Ishikawa (cell line): Measurements from ENCODE around the gene POU2F2.

Experiments used
- CEBPB ChIP-seq: IDR thresholded peaks from 2 replicates; pipeline ENCODE4 v1.6.1; 2012
- CREB1 ChIP-seq: IDR thresholded peaks from 2 replicates; pipeline ENCODE4 v1.6.1; 2012; ENCODE audit warnings: low read depth
- EGR1 ChIP-seq: IDR thresholded peaks from 2 replicates; pipeline ENCODE4 v1.6.1; 2012
- EP300 ChIP-seq: IDR thresholded peaks from 2 replicates; pipeline ENCODE4 v1.6.1; 2012; ENCODE audit warnings: borderline replicate concordance
- FOXM1 ChIP-seq: IDR thresholded peaks from 2 replicates; pipeline ENCODE4 v1.6.1; 2012; ENCODE audit warnings: low read depth, borderline replicate concordance
- NFIC ChIP-seq: IDR thresholded peaks from 2 replicates; pipeline ENCODE4 v1.6.1; 2012
- RAD21 ChIP-seq: IDR thresholded peaks from 2 replicates; pipeline ENCODE4 v1.6.1; 2012; ENCODE audit warnings: low read depth
- TAF1 ChIP-seq: IDR thresholded peaks from 2 replicates; pipeline ENCODE4 v1.6.1; 2012; ENCODE audit warnings: low read depth, mild to moderate bottlenecking
- TCF12 ChIP-seq: IDR thresholded peaks from 2 replicates; pipeline ENCODE4 v1.6.1; 2012; ENCODE audit warnings: low read depth
- TEAD4 ChIP-seq: IDR thresholded peaks from 2 replicates; pipeline ENCODE4 v1.6.1; 2012
- USF1 ChIP-seq: IDR thresholded peaks from 2 replicates; pipeline ENCODE4 v1.6.1; 2012
- YY1 ChIP-seq: IDR thresholded peaks from 2 replicates; pipeline ENCODE4 v1.6.1; 2012; ENCODE audit warnings: low read depth
- ZBTB7A ChIP-seq: IDR thresholded peaks from 2 replicates; pipeline ENCODE4 v1.6.1; 2012; ENCODE audit warnings: low read depth
- TF ChIP-seq, protein P1 (sequence below): IDR thresholded peaks from 2 replicates; pipeline ENCODE4 v1.6.1; 2012
- TF ChIP-seq, protein P2 (sequence below): IDR thresholded peaks from 2 replicates; pipeline ENCODE4 v1.6.1; 2012; ENCODE audit warnings: low read depth, mild to moderate bottlenecking

Gene POU2F2

GRCh38 chr19:42132030-42132628, at the start of gene POU2F2:
Gene POU2F2 (minus strand): TSS chr19:42132446. CDS start chr19:42132411, 35 bp downstream.
- TF ChIP-seq NFIC (no peak), RAD21 (no peak), TCF12 (no peak), EGR1 (no peak), CREB1 (no peak), FOXM1 (no peak), TAF1 (no peak), ZBTB7A (no peak), USF1 (no peak), TEAD4 (no peak), EP300 (no peak), CEBPB (no peak), YY1 (no peak)
- TF ChIP-seq, protein P1, sequence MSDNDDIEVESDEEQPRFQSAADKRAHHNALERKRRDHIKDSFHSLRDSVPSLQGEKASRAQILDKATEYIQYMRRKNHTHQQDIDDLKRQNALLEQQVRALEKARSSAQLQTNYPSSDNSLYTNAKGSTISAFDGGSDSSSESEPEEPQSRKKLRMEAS = no peak
- TF ChIP-seq, protein P2, sequence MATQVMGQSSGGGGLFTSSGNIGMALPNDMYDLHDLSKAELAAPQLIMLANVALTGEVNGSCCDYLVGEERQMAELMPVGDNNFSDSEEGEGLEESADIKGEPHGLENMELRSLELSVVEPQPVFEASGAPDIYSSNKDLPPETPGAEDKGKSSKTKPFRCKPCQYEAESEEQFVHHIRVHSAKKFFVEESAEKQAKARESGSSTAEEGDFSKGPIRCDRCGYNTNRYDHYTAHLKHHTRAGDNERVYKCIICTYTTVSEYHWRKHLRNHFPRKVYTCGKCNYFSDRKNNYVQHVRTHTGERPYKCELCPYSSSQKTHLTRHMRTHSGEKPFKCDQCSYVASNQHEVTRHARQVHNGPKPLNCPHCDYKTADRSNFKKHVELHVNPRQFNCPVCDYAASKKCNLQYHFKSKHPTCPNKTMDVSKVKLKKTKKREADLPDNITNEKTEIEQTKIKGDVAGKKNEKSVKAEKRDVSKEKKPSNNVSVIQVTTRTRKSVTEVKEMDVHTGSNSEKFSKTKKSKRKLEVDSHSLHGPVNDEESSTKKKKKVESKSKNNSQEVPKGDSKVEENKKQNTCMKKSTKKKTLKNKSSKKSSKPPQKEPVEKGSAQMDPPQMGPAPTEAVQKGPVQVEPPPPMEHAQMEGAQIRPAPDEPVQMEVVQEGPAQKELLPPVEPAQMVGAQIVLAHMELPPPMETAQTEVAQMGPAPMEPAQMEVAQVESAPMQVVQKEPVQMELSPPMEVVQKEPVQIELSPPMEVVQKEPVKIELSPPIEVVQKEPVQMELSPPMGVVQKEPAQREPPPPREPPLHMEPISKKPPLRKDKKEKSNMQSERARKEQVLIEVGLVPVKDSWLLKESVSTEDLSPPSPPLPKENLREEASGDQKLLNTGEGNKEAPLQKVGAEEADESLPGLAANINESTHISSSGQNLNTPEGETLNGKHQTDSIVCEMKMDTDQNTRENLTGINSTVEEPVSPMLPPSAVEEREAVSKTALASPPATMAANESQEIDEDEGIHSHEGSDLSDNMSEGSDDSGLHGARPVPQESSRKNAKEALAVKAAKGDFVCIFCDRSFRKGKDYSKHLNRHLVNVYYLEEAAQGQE = no peak

DNA sequence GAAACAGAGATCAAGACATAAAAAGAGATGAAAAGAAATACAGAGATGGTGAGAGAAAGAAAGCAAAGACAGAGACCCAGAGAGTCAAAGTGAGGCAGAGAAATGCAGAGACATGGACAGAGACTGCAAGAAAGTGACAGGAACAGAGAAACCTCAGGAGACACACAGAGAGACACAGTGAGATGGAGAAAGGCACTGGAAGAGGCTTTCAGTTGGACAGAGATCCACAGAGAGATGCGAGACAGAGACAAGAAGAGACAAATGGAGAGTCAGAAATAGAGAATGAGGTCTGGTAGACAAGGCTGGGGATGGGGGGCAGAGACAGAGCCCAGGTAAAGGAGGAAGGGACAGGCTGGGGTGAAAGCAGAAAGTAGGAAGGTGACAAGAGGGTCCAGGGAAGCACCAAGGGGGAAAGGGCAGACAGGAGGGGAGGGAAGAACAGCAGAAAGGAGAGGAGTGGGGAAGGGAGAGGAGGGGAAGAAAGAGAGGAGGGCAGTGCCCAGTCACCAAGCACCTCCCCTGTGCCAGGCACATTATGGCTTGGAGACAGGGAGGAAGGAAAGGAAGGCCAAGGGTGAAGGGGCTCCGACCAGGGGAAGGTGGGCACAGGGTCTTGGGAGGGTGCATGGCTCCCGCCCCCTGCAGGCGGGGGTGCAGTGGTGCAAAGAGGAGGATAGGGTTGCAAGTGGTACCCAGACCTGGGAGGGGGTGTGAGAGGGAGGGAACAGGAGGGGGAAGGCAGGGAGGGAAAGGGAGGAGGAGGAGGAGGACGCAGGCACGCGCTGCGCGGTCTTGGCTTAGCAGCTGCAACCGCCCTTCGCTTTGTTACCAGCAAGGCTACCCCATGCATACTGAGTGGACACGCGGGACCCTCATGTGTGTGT, 46.8 kb upstream of the POU2F2 start:
- TF ChIP-seq NFIC (no peak), FOXM1 (no peak), USF1 (no peak), CEBPB (no peak), TAF1 (no peak), CREB1 (no peak), EP300 (no peak)

DNA sequence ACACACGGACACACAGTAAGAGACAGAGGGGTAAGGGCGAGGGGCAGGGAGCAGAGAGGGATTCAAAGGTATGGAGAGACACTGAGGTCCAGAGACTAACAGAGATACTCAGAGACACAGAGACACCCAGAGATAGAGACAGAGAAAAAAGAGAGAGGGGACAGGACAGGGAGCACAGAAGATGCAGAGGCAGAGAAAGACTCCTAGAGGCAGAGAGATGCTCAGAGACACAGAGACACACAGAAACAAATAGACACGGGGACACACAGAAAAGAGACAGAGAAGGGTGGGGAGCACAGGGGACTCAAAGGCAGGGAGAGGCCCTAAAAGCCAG, 45.4 kb upstream of the POU2F2 start:
- TF ChIP-seq TAF1 (no peak), CREB1 (no peak), NFIC (no peak), TEAD4 (no peak), ZBTB7A (no peak)
- TF ChIP-seq, protein P1 = no peak

- no peak for TF ChIP-seq ZBTB7A
- TF ChIP-seq NFIC = no peak
- no peak for TF ChIP-seq CEBPB
- TF ChIP-seq TEAD4 = no peak
- no peak for TF ChIP-seq YY1
- TF ChIP-seq CREB1 = no peak
Measured at GRCh38 chr19:42176990-42177685, 44.9 kb upstream of the POU2F2 start.

GRCh38 chr19:42176649-42176989, 44.4 kb upstream of the POU2F2 start:
- TF ChIP-seq EP300 (no peak), CEBPB (no peak), TAF1 (no peak), TEAD4 (no peak), RAD21 (no peak), FOXM1 (no peak)
- TF ChIP-seq, protein P2 = no peak

DNA sequence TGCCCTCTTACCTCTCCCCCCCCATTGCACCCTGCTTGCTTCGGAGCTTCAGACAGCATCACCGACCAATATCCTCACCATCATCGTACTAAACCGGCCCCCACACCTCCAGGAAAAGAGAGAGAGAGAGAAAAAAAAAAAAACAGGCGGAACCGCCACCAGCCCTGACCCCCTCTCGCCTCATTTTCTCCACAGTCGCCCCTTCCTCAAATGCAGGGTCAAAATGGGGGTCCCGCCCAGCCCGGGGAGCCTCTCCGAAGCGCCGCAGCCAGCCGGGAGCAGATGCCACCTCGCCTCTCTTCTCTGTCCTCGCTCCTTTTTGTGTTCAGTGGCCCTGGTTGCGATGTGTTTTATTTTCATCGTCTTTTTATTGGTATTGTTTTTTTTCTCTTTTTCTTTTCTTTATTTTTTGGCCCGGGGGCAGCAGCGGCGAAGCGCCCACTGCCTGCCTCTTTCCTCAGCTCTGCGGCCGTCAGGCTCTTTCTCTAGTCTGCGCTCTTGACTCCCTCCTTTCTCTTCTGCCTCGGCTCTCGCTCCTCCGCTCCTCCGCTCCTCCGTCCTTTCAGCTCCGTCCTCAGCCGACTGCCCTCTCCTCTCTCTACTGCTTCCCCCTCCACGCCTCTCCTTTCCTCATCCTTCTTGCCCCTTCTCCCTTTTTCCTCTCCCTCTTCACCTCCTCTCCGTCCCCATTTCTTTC, 43.9 kb upstream of the POU2F2 start:
- TF ChIP-seq YY1 = no peak
